ENCODE measurements around the gene COTL1. TPM values are rescaled to one million over a fixed set of nuclear protein-coding genes. Genes with fewer than 3 reads are reported as not detected.
"Not testable (repeated sequence)": the region's sequence is repeated elsewhere in the genome, so short reads cannot be mapped to it uniquely, and the experiment has no call there.

COTL1 gene
- total RNA-seq, 1 experiment from 2014 or later = 34.6 TPM

DNA sequence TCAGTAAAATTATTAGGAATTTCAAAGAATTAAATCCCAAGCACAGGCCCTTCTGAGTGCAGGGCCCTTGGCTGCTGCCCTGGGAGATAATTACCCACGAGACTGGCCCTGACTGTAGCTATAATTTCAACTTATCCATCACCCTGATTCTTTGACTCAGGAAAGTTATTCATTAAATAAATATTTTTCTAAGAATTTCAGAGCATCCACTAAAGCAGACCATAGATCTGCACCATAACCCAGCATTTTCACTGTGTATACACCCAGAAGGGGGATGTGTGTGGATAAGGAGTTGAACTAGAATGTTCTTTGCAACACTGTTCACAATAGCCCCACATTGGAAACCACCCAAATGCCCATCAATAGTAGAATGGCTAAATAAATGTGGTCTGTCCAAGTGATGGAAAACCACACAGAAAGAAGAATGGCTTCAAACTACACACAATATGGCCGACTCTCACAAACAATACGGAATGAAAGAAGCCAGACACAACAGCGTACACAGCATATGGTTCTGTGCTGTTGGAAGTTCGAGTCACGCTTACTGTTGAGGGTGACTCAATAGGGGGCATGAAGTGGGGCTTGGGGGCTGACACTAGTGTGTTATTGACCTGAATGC lies 79.5 kb downstream of the COTL1 start:
- no peak for DNase-seq (ENCODE audit: extremely low read depth, low read depth)

DNA sequence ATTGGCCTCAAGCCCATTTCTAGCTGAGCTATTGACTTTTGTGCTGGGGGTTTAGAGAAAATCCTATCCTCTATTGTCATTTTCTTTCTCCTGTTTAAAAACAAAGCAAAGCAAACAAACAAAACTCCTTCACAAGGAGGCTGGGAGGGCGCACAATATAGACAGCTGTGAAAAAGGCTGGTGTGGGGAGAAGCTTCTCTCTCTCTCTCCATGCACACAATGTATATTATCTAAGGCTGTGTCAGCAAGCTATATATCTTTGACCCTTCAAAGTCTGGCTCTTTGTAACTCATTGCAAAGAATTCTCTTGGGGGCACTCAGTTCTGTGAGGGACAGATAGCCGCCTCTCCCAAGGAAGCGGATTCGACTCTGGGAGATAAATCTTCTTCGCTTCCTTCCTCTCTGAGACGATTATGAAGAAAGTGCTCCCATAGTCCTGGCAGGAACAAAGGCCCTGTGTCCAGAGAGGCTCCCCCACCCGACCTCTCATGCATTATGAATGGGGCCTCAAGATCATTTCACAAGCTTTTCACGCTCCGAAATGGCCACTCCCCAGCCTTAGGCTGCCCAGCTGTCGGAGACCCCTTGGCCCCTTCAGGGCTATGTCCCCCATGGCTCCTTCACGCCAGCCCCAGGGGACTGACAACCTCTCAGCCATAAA lies 80.3 kb downstream of the COTL1 start:
- no peak for DNase-seq (ENCODE audit: extremely low read depth, low read depth)

DNA sequence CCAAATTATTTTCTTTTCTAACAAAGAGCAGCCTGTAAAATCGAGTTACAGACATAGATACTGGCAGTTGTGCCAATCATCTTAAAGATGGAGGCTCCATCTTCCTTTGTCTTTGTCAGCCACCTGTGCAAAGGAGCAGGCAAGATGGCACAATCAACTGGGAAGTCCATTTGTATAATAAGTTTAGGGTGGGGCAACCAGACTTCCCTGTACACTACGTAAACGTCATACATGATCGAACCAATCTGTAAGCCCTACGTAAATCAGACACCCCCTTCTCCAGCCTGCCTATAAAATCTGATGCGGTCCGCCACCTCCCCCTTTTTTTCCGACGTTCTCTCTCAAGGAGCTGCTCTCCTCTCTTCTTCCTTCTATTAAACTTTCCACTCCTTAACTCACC lies 82.0 kb downstream of the COTL1 start:
- DNase-seq (ENCODE audit: extremely low read depth, low read depth) = no peak

DNA sequence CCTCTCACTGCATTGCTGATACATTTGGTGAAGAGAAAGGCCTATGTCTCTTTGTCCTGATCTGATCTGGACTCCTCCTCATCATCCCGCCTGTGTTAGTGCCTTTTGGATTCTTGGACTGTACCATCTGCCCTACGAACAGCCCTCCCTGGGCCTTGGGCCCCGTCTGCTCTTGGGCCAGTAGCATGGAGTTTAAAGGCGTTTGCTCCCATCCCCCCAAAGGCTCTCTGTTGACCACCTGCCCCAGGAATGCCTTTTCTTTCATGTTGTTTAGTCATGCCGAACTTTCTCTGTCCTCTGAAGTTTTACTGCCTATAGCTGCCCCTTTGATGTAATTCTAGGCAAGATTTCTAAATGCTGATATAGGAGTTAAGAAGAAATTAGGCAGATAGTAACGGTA lies 82.5 kb downstream of the COTL1 start:
- no peak for DNase-seq (ENCODE audit: extremely low read depth, low read depth)

DNA sequence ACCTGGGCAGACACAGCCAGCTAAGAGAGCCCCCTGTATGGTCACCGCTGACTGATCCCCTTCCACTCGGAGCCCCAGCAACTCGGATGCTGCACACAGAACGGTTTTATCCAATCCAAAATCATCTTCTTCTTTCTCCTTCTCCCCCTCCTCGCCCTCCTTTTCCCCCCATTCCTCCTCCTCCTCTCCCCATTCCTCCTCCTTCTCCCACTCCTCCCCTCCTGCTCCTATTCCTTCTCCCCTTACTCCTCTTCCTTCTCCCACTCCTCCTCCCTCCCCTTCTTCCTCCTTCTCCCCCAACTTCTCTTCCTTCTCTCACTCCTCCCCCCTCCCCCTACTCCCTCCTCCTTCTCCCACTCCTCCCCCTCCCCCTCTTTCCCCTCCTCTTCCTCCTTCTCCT lies 83.1 kb downstream of the COTL1 start:
- no peak for DNase-seq (ENCODE audit: extremely low read depth, low read depth)

DNA sequence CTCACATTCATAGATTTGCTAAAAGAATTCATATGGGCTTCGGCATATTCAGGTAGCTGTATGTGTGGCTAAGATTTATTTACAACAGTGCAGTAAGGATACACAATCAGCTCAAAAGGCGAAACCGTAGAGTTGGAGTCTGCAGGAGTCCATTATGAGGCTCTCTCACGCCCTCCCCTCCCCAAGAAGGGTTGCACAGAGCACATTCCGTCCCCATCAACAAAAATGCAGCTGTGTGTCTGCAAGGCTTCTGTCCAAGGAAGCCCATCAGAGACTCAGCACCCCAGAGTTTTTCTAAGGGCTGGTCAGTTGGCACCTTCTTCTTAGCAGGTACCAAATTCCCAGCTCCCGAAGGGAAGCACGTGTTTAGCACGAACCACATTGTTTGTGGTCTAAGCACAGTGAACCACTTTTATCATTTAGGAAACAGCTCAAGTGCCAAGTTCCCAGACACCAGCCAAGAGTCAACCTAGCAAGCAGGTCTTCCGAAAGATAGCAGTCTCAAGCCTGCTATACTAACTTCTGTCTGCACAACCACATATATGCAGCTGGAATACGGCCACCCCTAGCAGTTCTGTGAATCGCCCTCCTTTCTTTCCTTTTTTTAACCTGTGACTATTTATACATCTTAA lies 84.9 kb downstream of the COTL1 start:
- no peak for DNase-seq (ENCODE audit: extremely low read depth, low read depth)

DNA sequence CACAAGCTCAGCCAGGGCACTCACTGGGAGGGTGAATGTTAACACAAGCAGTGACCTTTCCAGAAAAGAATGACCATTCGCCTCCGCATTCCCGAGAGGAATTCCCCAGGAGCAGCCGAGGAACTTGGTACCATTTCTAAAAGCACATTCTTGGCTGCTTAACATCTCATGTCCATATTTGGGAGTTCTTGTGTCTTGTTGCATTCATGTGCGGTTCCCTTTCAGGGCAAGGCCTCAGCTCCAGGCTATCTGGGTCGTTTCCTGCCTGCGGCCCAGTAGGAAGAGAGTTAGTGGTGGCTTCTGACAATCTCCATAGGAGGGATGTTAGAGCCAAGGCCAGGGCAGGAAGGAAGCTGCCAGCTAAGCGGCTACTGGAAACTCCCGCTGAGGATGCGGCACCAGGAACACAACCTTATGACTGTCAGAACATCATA lies 85.6 kb downstream of the COTL1 start:
- DNase-seq (ENCODE audit: extremely low read depth, low read depth) = no peak

DNA sequence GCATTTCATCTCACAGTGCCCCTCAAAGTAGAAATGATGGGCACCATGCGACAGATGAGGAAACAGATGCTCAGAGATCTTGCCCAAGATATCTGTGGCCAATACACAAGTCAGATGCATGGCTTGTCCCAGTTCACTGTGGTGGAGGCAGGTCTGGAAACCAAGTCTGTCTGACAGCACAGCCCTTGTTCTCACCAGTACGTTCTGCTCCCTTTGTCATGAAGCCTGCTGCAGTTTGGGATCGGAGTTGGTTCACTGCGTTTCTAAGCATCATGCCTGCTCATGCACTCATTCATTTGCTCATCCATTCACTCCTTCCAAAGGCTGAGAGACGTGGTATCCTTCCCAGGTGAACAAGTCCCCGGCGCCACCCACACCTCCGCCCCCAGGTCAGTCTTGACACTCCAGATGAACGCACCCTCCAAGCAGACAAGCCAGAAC lies 86.2 kb downstream of the COTL1 start:
- no peak for DNase-seq (ENCODE audit: extremely low read depth, low read depth)

DNA sequence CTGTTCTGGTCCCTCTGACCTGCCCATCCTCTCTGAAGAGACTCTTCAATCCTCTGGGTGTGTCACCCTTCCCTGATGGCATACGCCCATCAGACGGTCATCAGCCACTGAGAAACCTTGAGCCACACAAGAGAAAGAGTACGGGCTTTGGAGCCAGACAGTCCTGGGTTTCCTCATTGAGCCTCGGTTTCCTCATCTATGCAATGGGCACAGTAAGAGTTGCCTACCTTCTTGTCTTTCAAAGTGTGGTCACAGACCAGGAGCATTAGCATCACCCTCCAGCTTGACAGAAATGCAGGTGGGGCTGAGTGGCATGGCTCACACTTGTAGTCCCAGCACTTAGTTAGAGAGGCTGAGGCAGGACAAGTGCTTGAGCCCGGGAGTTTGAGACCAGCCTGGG lies 87.3 kb downstream of the COTL1 start:
- no peak for DNase-seq (ENCODE audit: extremely low read depth, low read depth)

DNA sequence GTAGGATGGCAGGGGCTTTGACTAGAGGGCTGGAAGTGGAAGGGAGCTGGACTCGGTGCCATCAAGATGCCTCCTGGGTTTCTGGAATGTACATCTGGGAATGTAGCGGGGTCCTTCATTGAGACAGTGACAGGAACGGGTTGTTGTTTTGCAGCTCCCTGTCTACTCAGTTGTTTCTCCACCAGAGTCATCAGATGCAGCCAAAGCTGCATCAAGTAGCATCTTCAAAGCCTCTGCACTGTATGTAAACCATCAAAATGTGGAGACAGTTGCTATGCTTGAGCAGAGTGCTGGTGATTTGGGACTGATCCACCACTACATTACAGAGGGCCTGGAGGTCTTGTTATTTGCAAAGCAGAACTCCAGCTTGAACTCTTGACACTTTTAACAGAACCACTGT lies 88.3 kb downstream of the COTL1 start:
- DNase-seq (ENCODE audit: extremely low read depth, low read depth) = no peak

DNA sequence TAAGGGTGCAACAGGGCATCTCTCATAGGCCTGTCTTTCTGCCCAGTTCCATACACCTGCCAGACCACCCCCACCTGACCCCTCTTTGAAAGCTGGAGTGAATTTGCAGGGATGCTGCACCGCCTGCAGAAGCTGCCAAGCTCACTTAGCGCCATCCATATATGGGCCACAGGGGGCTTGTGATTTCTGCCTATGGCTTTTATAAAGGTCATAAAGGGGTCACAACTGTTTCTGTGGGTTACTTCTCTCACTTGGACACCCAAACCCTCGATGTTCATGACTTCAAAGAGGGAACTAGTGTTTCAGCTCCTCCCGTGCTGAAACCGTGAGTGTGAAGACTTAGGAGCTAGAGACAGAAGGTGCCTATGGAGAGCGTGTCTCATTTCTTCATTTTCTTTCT lies 89.6 kb downstream of the COTL1 start:
- no peak for DNase-seq (ENCODE audit: extremely low read depth, low read depth)

DNA sequence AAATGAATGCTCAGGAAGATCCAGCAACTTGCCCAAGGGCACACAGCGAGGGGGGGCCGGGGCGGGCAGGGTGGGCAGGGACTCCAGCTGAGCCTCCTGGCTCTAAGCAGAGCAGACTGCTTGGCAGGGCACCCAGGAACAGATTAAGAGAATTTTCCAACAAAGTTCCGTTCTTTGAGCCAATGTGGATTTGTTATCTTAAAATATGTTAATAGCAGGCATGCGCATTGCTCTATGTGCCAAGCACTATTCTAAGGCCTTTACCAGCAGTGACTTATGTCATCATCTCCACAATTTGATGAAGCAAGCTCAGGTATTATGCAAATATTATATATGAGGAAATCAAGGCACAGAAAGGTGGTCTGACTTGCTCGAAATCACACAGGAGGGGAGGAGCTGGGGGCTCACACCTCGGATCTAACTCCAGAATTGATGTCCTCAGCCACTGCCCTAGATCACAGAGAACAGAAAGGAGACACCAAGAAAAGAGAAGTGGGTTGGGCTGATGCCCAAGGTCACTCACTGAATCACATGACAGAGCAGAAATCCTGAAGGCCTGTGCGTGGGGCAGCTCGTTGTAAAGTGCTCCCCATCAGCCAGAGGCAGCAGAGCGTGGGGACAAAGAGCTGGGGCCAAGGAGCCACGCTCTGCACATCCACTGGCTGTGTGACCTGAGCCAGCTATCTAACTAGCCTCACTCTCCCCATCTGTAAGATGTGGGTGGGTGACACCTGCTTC lies 90.2 kb downstream of the COTL1 start:
- no peak for DNase-seq (ENCODE audit: extremely low read depth, low read depth)

DNA sequence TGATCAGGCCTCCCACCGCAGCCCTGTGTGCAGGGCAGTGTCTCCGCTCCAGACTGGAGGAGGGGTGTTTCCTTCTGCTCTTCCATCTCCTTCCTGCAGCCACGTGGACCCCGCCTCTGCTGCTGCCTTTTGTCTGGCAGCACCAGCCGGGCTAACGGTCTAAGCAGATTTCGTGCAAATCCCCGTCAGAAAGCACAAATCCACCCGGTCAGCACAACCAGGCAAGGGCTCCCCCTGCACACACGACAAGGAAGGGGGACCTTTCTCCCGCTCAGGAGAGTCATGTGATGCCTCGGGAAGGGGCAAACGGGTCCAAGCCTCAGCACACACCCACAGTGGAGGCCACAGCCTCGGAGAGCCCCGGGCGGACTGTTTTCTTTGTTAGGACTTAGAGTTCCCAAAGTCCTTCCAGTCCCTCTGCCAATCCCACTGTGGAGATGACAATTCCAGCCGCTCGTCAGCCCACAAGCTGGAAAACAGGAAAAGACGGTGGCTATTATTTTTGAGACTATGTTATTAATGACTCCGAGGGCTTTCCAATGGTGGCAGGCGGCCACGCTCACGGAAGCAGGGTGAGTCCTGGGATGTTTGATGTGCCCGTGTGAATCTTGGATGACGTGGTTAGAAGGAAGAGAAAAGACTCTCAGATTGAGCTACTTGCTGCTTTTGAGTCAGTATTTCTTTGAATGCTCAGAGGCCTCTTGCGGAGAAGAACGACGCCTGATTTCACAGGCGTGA lies 90.9 kb downstream of the COTL1 start:
- DNase-seq (ENCODE audit: extremely low read depth, low read depth) = no peak

DNA sequence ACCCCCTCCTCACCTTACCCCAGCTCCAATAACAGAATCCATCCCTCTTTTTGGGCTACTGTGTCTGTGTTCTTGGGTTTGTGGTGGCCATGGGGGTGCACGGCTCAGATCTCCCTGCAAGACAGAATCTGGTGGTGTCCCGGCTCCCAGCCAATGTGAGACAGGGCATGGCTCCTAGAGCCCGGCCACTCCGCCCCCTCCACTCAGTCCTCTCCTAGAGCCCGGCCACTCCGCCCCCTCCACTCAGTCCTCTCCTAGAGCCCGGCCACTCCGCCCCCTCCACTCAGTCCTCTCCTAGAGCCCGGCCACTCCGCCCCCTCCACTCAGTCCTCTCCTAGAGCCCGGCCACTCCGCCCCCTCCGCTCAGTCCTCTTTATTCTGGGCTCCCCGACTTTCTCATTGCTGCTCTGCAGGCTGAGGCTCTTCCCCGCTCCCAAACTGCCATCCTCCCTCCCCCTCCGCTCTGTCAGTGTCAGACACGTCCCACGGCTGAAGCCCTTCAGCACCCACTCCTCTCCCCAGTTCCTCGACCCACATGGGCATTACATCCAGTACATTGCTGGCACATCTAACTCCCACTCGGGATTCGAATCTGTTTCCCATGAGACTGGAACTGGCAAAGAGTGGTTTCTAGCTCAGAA lies 92.8 kb downstream of the COTL1 start:
- DNase-seq (ENCODE audit: extremely low read depth, low read depth) = not testable (repeated sequence)

DNA sequence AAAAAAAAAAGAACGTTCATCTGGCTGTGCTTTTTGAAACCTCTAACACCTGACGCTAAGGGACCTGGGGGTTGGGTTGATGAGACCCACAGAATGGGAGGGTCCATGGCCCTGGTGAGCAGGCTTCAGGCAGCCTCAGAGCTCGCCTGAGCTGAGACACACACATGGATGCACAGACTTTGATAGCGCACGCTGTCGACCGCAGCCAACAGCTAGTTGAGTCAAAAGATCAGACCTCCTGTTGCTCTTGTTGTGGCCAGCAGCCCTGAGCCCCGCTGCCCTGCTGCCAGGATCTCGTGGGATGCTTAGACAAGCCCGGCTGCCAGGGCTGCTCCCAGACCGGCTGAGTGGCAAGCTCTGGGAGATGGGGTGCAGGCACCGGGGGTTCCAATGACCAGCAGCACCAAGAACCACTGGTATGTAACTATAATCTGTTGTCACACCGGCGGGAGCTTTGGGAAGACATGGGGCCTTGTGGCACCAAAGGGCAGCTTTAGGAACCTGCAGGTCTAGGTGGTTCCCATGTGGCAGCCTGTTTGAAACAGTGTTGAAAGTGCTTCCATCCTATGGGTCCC lies 93.4 kb downstream of the COTL1 start:
- DNase-seq (ENCODE audit: extremely low read depth, low read depth) = no peak

DNA sequence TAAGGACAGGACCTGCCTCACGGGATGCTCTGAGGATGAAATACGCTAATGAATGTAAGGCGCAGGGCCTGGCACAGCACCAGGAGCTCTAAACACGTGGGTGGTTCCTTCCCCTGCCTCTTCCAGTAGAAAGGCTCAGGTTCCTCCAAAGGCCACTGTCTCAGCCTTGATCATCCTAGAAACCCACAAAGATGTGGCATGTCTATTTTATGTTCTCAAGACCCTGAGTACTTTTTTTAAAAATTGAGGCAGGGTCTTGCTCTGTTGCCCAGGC lies 96.4 kb downstream of the COTL1 start:
- no peak for DNase-seq (ENCODE audit: extremely low read depth, low read depth)

DNA sequence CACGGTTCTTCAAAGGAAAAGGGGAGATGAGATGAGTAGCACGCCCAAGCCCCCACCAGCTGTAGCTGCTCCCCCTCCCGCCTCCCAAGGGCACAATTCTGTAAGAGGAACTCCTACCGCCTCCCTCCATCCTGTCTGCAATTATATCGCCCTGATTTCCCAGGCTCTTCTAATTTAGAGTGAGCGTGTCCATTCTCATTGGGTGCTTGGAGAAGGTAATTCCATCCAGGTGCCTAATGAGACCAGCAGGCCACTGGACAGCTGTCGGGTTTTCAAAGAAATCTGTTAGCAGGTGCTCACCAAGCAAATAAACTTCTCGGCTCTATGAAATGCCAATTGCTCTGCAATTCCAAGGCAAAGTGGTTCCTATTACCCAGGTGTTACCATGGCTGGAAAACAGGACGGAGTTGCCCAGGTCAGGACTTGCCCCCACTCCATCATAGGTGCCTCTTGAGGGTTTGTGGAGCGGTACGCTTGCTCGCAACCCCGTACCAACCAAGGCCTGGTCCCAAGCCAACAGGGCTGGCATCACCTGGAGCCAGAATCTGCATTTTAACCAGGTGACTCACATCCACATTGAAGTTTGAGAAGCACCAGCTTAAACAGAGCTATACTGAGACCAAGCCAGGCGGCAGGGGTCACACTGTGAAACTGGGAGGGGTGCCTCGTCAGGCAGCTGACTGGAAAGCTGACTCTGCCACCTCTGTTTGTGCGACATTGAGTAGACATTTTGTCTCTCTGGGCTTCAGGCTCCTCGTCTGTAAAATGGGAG lies 97.0 kb downstream of the COTL1 start:
- no peak for DNase-seq (ENCODE audit: extremely low read depth, low read depth)

DNA sequence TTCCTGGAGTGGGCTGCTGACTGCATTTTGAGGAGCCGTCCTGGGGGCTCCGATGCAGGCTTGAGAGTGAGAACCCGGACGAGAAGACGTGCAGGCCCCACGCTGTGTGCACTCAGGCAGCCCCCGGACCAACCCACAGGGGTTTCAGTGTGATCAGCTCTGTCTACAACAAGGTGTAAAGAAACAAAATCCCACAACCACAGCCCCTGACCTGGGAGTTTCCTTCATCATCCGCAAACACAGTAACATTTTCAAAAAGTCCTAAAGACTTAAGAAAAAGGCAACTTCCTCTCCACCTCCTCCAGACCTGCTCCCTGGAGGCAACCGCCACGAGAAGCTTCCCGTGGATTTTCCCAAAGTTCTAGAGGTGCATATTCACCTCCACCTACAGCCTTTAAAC lies 98.0 kb downstream of the COTL1 start:
- no peak for DNase-seq (ENCODE audit: extremely low read depth, low read depth)

DNA sequence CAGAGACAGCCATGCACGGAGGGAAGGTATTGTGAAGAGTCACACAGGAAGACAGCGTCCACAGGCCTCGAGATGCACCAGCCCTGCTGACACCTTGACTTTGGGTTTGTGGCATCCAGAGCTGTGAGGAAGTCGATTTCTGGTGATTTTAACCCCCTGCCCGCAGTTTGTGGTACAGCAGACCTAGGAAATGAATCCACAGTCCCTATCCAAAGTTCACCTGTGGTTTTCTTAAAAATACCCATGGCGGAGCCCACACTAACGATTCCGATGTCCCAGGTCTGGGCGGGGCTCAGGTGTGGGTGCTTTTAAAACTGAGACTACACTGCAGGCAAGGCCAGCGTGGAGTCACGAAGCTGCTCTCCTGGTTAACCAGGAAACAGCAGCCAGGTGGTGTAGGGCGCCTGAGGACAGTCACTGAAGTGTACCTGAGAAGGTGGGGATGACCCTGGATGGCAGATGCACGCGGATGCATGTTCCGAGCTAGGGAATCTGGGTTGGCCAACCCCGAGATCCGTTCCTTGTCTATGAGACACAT lies 99.0 kb downstream of the COTL1 start:
- DNase-seq (ENCODE audit: extremely low read depth, low read depth) = no peak
